Fibroblast of the aortic adventitia (primary cell): ENCODE data around the gene ADGRG7. TPM values are rescaled to one million over a fixed set of nuclear protein-coding genes. Genes with fewer than 3 reads are reported as not detected.

ENCODE experiments used
- DNase-seq: peaks from one replicate; pipeline ENCODE4 v3.0.0-alpha.2; 2010; ENCODE audit warnings: low read depth
- H3K4me3 ChIP-seq: 2 replicates; pipeline ENCODE4 v1.5.1; 2011; ENCODE audit warnings: low read depth, mild to moderate bottlenecking, control low read depth, low read length, moderate library complexity
- CTCF ChIP-seq: IDR thresholded peaks from 2 replicates; pipeline ENCODE4 v1.5.1; 2011; ENCODE audit warnings: mild to moderate bottlenecking, low read length, control low read depth, inconsistent platforms; ENCODE audit not compliant: insufficient read depth
- small RNA-seq: library from RNA; depleted of rRNA; stranded (forward); fragments of <200 nt; gene quantifications from one replicate; pipeline ENCODE3, GENCODE V24; 2012
- total RNA-seq: library from RNA; depleted of rRNA; stranded (reverse); fragments of >200 nt; gene quantifications from 2 replicates; pipeline ENCODE4 v1.2.3, GENCODE V29; 2012; ENCODE audit warnings: low replicate concordance

ADGRG7 gene
- total RNA-seq, 1 donor, result not detected

GRCh38 chr3:100737334-100737733, 127.9 kb downstream of the ADGRG7 start:
- H3K4me3 ChIP-seq, result no peak overlapping the region
- peak; percentile 48 for DNase-seq
- TF ChIP-seq CTCF, result peak; percentile 41

- DNase-seq, result no peak
- TF ChIP-seq CTCF, result no peak
- H3K4me3 ChIP-seq, result no peak overlapping the region
These were observed 130.8 kb downstream of the ADGRG7 start for GRCh38 chr3:100740207-100740606.

GRCh38 chr3:100743535-100743934, 134.1 kb downstream of the ADGRG7 start:
- DNase-seq, result no peak
- H3K4me3 ChIP-seq, result no peak overlapping the region
- no peak for TF ChIP-seq CTCF

GRCh38 chr3:100744671-100745070, 135.3 kb downstream of the ADGRG7 start:
- H3K4me3 ChIP-seq, result no peak overlapping the region
- DNase-seq, result no peak

More at GRCh38 chr3:100744671-100745070, 135.3 kb downstream of the ADGRG7 start:
- TF ChIP-seq CTCF, result no peak

Small RNAs within 50 kb of the gene (small RNA-seq; reads per million reads assigned to genes)
- not detected for gene RF00322

Other genes starting within 250 kb of the ADGRG7 start
- gene TOMM70, start 208.5 kb upstream of the ADGRG7 start, total RNA-seq, result 62.0 and 64.5 TPM in 2 replicates
- gene LNP1, start 208.1 kb upstream of the ADGRG7 start, total RNA-seq, result 3.0 and 11.0 TPM in 2 replicates
- 13.7 and 50.6 TPM in 2 replicates for gene TMEM45A, start 117.0 kb upstream of the ADGRG7 start, total RNA-seq
- gene TFG, start 99.9 kb downstream of the ADGRG7 start, total RNA-seq, result 68.9 and 143 TPM in 2 replicates